HCT116 (cell line): ENCODE results near the gene AP1S1. TPM values are rescaled to one million over a fixed set of nuclear protein-coding genes. Genes with fewer than 3 reads are reported as not detected.
A peak's percentile ranks its signal among the peaks of the same experiment; 100 is the strongest.

Experiments
- ATAC-seq: fragments of 200-7000 bp; cut with Tn5 transposase; 2 replicates; pipeline ENCODE4 v1.9.1; 2020; ENCODE audit warnings: mild to moderate bottlenecking, moderate library complexity
- BruUV-seq: library from RNA; stranded (reverse); fragments of 400-500 nt; replicated peaks from 2 replicates; lab custom pipeline; 2021; lab: Mats Ljungman, UMichigan
- CTCF ChIA-PET: fragments of 300-600 bp; sonication (Branson Sonifier 250); formaldehyde crosslinking; loops from one replicate; lab custom pipeline; 2021; ENCODE audit warnings: antibody characterized with exemption; lab: Charles Lee
- POLR2A ChIA-PET: fragments of 300-600, 350-600 bp; sonication (Branson Sonifier 250); formaldehyde crosslinking; loops from one replicate; lab custom pipeline; 2021; ENCODE audit warnings: antibody characterized with exemption; lab: Charles Lee
- RAD21 ChIA-PET, 2 experiments: fragments of 300-600 bp; sonication (Branson Sonifier 250); formaldehyde crosslinking; loops; one replicate each; lab custom pipeline; 2023; ENCODE audit warnings: low total read pairs in 2 of 2; ENCODE audit not compliant: uncharacterized antibody in 2 of 2, unreplicated experiment in 2 of 2, low non-redundant PET in 1 of 2; lab: Charles Lee
- DNase-seq: peaks from one replicate; pipeline ENCODE4 v3.0.0-alpha.2; 2010; ENCODE audit warnings: low read depth, low spot score
- H2AFZ ChIP-seq: fragments of 200-600 bp; shearing (Covaris generic), sonication (generic); 2 replicates; pipeline ENCODE4 v1.6.1; 2017; ENCODE audit warnings: low read depth, mixed run types, mixed read lengths, antibody characterized with exemption, low read length; ENCODE audit not compliant: poor library complexity, severe bottlenecking
- H3K27ac ChIP-seq: 2 replicates; pipeline ENCODE4 v1.5.1; 2012; ENCODE audit warnings: low read depth, low read length
- H3K27me3 ChIP-seq: fragments of 200-600 bp; sonication (generic); 2 replicates; pipeline ENCODE4 v1.6.1; 2016; ENCODE audit warnings: mixed run types, low read length, mixed read lengths; ENCODE audit not compliant: insufficient read depth
- H3K36me3 ChIP-seq, 2 experiments: fragments of 200-500 bp in 1 of 2; fragments of 200-600 bp in 1 of 2; sonication (Bioruptor generic) in 1 of 2; sonication (generic) in 1 of 2; 2 replicates each; pipeline versions ENCODE4 v1.5.1 to v1.6.1; 2014 to 2016; ENCODE audit warnings: low read length in 2 of 2, inconsistent platforms in 1 of 2, mixed read lengths in 1 of 2, mixed run types in 1 of 2; ENCODE audit not compliant: insufficient read depth in 2 of 2, control insufficient read depth in 1 of 2
- H3K4me1 ChIP-seq, 2 experiments: fragments of 200-600 bp in 1 of 2; sonication (generic) in 1 of 2; 2 replicates each; pipeline versions ENCODE4 v1.5.1 to v1.6.1; 2012 to 2017; ENCODE audit warnings: low read length in 2 of 2, inconsistent platforms in 1 of 2, mild to moderate bottlenecking in 1 of 2, mixed read lengths in 1 of 2, mixed run types in 1 of 2, moderate library complexity in 1 of 2; ENCODE audit not compliant: insufficient read depth in 2 of 2, control insufficient read depth in 1 of 2
- H3K4me2 ChIP-seq: fragments of 200-600 bp; sonication (generic); 2 replicates; pipeline ENCODE4 v1.6.1; 2017; ENCODE audit warnings: mixed run types, low read length, mixed read lengths
- H3K4me3 ChIP-seq, 2 experiments: fragments of 200-600 bp in 1 of 2; sonication (generic) in 1 of 2; replicated peaks in 1 of 2; 2 replicates each; pipeline ENCODE4 v1.5.1; 2011 to 2016; ENCODE audit warnings: low read length in 2 of 2, control low read depth in 1 of 2, low read depth in 1 of 2, mild to moderate bottlenecking in 1 of 2, mixed read lengths in 1 of 2, mixed run types in 1 of 2
- H3K79me2 ChIP-seq: fragments of 200-600 bp; sonication (generic); 2 replicates; pipeline ENCODE4 v1.6.1; 2017; ENCODE audit warnings: mild to moderate bottlenecking, mixed run types, low read length, moderate library complexity, mixed read lengths; ENCODE audit not compliant: insufficient read depth
- H3K9ac ChIP-seq: fragments of 200-600 bp; sonication (generic); 2 replicates; pipeline ENCODE4 v1.6.1; 2016; ENCODE audit warnings: low read length, mixed read lengths
- H3K9me2 ChIP-seq: fragments of 200-600 bp; sonication (generic), shearing (Covaris generic); 2 replicates; pipeline ENCODE4 v1.6.1; 2017; ENCODE audit warnings: mixed run types, mild to moderate bottlenecking, moderate library complexity; ENCODE audit not compliant: insufficient read depth
- H3K9me3 ChIP-seq, 2 experiments: fragments of 200-500 bp in 1 of 2; fragments of 200-600 bp in 1 of 2; sonication (Bioruptor generic) in 1 of 2; sonication (generic) in 1 of 2; 2 replicates each; pipeline ENCODE4 v1.6.1; 2014 to 2017; ENCODE audit warnings: low read length in 2 of 2, mixed read lengths in 2 of 2, inconsistent platforms in 1 of 2, low read depth in 1 of 2, mild to moderate bottlenecking in 1 of 2, mixed run types in 1 of 2, moderate library complexity in 1 of 2; ENCODE audit not compliant: control insufficient read depth in 1 of 2, insufficient read depth in 1 of 2
- H4K20me1 ChIP-seq: fragments of 200-600 bp; sonication (generic), shearing (Covaris generic); 2 replicates; pipeline ENCODE4 v1.6.1; 2017; ENCODE audit warnings: mixed run types, mild to moderate bottlenecking, moderate library complexity; ENCODE audit not compliant: insufficient read depth
- EZH2phosphoT487 ChIP-seq: fragments of 200-600 bp; IDR thresholded peaks from 2 replicates; pipeline ENCODE4 v1.6.1; 2018; ENCODE audit warnings: antibody characterized with exemption, borderline replicate concordance
- FOSL1 ChIP-seq: IDR thresholded peaks from 2 replicates; pipeline ENCODE4 v1.6.1; 2012; ENCODE audit warnings: low read depth
- POLR2A ChIP-seq: IDR thresholded peaks from 2 replicates; pipeline ENCODE4 v1.7.0; 2011; ENCODE audit warnings: borderline replicate concordance; ENCODE audit not compliant: insufficient read depth, insufficient read length; ENCODE audit errors: extremely low read depth
- POLR2AphosphoS5 ChIP-seq: IDR thresholded peaks from 2 replicates; pipeline ENCODE4 v1.6.1; 2011; ENCODE audit warnings: mild to moderate bottlenecking, low read depth, low read length, moderate library complexity
- SIN3A ChIP-seq: IDR thresholded peaks from 2 replicates; pipeline ENCODE4 v1.6.1; 2012; ENCODE audit warnings: low read depth
- SRF ChIP-seq: IDR thresholded peaks from 2 replicates; pipeline ENCODE4 v1.6.1; 2012; ENCODE audit warnings: low read depth
- TCF7L2 ChIP-seq: IDR thresholded peaks from 2 replicates; pipeline ENCODE4 v1.7.0; 2011; ENCODE audit warnings: borderline replicate concordance, inconsistent platforms; ENCODE audit not compliant: insufficient read depth, insufficient read length; ENCODE audit errors: extremely low read depth
- YY1 ChIP-seq: IDR thresholded peaks from 2 replicates; pipeline ENCODE4 v1.6.1; 2011; ENCODE audit warnings: low read length, low read depth, moderate library complexity, mild to moderate bottlenecking; ENCODE audit not compliant: insufficient replicate concordance; ENCODE audit errors: extremely low read depth
- ZFX ChIP-seq: fragments of 450-650 bp; IDR thresholded peaks from 2 replicates; pipeline ENCODE4 v1.6.1; 2017
- intact Hi-C: fragments of 100-400 bp; cut with micrococcal nuclease; formaldehyde crosslinking; loops from 2 replicates; pipeline ENCODE4 v1.10.0; 2022
- total RNA-seq: library from RNA; stranded (reverse); gene quantifications from one replicate; pipeline ENCODE4 v1.2.1, GENCODE V29; 2021; ENCODE audit not compliant: unreplicated experiment
- TF ChIP-seq, protein P1 (sequence below): IDR thresholded peaks from 2 replicates; pipeline ENCODE4 v1.6.1; 2012; ENCODE audit warnings: low read depth
- TF ChIP-seq, protein P2 (sequence below), 3 experiments: fragments of 200-600 bp in 1 of 3; sonication (generic) in 1 of 3; IDR thresholded peaks in 2 of 3; conservative IDR thresholded peaks in 1 of 3; 2 replicates each; pipeline ENCODE4 v1.5.1; 2012 to 2017; ENCODE audit warnings: low read depth in 2 of 3, low read length in 2 of 3, antibody characterized with exemption in 1 of 3, borderline replicate concordance in 1 of 3, control low read depth in 1 of 3, mild to moderate bottlenecking in 1 of 3, mixed read lengths in 1 of 3, mixed run types in 1 of 3, moderate library complexity in 1 of 3; ENCODE audit not compliant: insufficient read depth in 1 of 3

Gene AP1S1
- total RNA-seq, 1 experiment from 2014 or later: 130 TPM

DNA sequence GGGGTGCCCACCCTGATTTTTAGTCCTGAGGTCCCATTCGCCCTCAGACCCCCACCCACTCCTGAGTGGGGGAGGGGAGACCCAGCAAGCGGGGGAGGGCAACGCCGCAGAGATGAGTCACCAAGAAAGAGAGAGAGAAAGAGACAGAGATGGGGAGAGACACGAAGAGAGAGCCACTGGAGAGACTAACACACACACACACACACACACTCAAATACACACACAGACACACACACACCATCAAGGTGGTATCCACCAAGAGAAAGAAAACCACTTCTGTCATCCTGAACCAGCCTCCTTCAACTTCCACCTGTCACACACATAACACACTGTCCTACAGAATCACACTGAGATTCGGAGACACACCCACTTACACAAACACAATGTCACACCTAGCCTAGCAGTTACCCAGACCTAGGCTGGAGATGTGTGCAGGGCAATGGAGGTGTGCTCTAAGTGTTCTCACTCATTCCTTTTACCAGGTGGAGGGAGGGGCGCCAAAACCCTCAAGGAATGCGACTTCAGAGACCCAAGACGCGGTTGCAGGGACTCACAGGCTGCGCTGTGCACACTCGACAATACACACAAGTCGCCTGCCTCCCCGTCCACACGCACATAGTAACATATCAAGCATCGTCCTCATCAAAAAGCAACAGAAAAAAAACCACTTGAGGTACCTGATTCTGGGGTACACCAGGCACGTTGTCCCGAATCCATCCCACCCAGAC lies 15.0 kb downstream of the AP1S1 start:
- ATAC-seq (no peak), DNase-seq (no peak)
- Histone ChIP-seq H2AFZ (no peak overlapping the region), H3K79me2 (0 out of 2 replicates have a peak, but pooled peaks cover 7% of the 10 kb centered on the region), H3K9me2 (no peaks in the 10 kb centered on the region), H3K9ac (peak overlapping the region; percentile 54), H3K27me3 (no peaks in the 10 kb centered on the region), H3K4me3 (peak overlapping the region; percentile 49 to 55), H4K20me1 (no peaks in the 10 kb centered on the region), H3K4me1 (peaks cover 50 to 88% of the 10 kb centered on the region in 2 experiments), H3K9me3 (no peaks in the 10 kb centered on the region), H3K36me3 (no peaks in the 10 kb centered on the region), H3K4me2 (peak overlapping the region; percentile 80), H3K27ac (no peak overlapping the region)
- POLR2A ChIA-PET: no interaction called here
- RAD21 ChIA-PET: interaction anchor here in 1 of 2 experiments (1.2 kb wide), 1 partner anchor 25 kb away, joined by 3 read pairs; no protein-coding TSS in a partner anchor
- BruUV-seq: no TSS peak
- intact Hi-C loops: loop anchor here (1.0 kb wide), 1 partner anchor 25 kb away; no protein-coding TSS in a partner anchor
- CTCF ChIA-PET: interaction anchor here (0.9 to 1.4 kb wide), 3 partner anchors 26 to 113 kb away, joined by 3 to 5 read pairs (median 3); partner anchors contain the start of gene FIS1
- TF ChIP-seq EZH2phosphoT487 (no peak), FOSL1 (no peak)

- Histone ChIP-seq H3K4me1 (peaks cover 50 to 84% of the 10 kb centered on the region in 2 experiments), H3K4me3 (peak overlapping the region; percentile 49 to 55), H4K20me1 (no peaks in the 10 kb centered on the region), H3K27ac (no peak overlapping the region), H3K27me3 (no peaks in the 10 kb centered on the region), H3K9me2 (no peaks in the 10 kb centered on the region), H3K36me3 (no peaks in the 10 kb centered on the region), H3K9ac (peak overlapping the region; percentile 54), H3K79me2 (no peaks in the 10 kb centered on the region), H2AFZ (no peak overlapping the region), H3K9me3 (no peaks in the 10 kb centered on the region), H3K4me2 (peak overlapping the region; percentile 80)
- ATAC-seq (peak; percentile 43), DNase-seq (no peak)
- ChIA-PET RAD21 (no interaction called here), CTCF (interaction anchor here (1.0 to 1.6 kb wide), 3 partner anchors 12 to 26 kb away, joined by 3 to 12 read pairs (median 3); no protein-coding TSS in a partner anchor), POLR2A (no interaction called here)
- BruUV-seq: no TSS peak
- intact Hi-C loops: loop anchor here (1.0 kb wide), 1 partner anchor 26 kb away; no protein-coding TSS in a partner anchor
- TF ChIP-seq TCF7L2 (peak; percentile 22), SIN3A (no peak), YY1 (no peak), ZFX (no peak), POLR2AphosphoS5 (peak; percentile 39; the same call in 1 of the 2 replicates), FOSL1 (no peak), POLR2A (no peak), SRF (no peak)
- TF ChIP-seq, protein P1, sequence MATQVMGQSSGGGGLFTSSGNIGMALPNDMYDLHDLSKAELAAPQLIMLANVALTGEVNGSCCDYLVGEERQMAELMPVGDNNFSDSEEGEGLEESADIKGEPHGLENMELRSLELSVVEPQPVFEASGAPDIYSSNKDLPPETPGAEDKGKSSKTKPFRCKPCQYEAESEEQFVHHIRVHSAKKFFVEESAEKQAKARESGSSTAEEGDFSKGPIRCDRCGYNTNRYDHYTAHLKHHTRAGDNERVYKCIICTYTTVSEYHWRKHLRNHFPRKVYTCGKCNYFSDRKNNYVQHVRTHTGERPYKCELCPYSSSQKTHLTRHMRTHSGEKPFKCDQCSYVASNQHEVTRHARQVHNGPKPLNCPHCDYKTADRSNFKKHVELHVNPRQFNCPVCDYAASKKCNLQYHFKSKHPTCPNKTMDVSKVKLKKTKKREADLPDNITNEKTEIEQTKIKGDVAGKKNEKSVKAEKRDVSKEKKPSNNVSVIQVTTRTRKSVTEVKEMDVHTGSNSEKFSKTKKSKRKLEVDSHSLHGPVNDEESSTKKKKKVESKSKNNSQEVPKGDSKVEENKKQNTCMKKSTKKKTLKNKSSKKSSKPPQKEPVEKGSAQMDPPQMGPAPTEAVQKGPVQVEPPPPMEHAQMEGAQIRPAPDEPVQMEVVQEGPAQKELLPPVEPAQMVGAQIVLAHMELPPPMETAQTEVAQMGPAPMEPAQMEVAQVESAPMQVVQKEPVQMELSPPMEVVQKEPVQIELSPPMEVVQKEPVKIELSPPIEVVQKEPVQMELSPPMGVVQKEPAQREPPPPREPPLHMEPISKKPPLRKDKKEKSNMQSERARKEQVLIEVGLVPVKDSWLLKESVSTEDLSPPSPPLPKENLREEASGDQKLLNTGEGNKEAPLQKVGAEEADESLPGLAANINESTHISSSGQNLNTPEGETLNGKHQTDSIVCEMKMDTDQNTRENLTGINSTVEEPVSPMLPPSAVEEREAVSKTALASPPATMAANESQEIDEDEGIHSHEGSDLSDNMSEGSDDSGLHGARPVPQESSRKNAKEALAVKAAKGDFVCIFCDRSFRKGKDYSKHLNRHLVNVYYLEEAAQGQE: no peak
- TF ChIP-seq, protein P2, sequence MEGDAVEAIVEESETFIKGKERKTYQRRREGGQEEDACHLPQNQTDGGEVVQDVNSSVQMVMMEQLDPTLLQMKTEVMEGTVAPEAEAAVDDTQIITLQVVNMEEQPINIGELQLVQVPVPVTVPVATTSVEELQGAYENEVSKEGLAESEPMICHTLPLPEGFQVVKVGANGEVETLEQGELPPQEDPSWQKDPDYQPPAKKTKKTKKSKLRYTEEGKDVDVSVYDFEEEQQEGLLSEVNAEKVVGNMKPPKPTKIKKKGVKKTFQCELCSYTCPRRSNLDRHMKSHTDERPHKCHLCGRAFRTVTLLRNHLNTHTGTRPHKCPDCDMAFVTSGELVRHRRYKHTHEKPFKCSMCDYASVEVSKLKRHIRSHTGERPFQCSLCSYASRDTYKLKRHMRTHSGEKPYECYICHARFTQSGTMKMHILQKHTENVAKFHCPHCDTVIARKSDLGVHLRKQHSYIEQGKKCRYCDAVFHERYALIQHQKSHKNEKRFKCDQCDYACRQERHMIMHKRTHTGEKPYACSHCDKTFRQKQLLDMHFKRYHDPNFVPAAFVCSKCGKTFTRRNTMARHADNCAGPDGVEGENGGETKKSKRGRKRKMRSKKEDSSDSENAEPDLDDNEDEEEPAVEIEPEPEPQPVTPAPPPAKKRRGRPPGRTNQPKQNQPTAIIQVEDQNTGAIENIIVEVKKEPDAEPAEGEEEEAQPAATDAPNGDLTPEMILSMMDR (IDR thresholded peaks at IDR 0.05 in 2 of 3, conservative IDR thresholded peaks at IDR 0.05 in 1 of 3; ENCODE audit: borderline replicate concordance in 1 of 3, insufficient read depth in 1 of 3, low read depth in 2 of 3, low read length in 2 of 3): peak in 2 of 3 experiments; percentile 93 to 94; a peak in 4 of 6 replicates
These were observed 15.7 kb downstream of the AP1S1 start for GRCh38 chr7:101169838-101170551.
